ENCODE data around the gene BEGAIN. TPM values are rescaled to one million over a fixed set of nuclear protein-coding genes. Genes with fewer than 3 reads are reported as not detected.
A peak's percentile ranks its signal among the peaks of the same experiment; 100 is the strongest.

Gene BEGAIN, protein sequence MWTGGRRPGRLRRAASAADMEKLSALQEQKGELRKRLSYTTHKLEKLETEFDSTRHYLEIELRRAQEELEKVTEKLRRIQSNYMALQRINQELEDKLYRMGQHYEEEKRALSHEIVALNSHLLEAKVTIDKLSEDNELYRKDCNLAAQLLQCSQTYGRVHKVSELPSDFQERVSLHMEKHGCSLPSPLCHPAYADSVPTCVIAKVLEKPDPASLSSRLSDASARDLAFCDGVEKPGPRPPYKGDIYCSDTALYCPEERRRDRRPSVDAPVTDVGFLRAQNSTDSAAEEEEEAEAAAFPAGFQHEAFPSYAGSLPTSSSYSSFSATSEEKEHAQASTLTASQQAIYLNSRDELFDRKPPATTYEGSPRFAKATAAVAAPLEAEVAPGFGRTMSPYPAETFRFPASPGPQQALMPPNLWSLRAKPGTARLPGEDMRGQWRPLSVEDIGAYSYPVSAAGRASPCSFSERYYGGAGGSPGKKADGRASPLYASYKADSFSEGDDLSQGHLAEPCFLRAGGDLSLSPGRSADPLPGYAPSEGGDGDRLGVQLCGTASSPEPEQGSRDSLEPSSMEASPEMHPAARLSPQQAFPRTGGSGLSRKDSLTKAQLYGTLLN
- 12.3 TPM for total RNA-seq

DNA sequence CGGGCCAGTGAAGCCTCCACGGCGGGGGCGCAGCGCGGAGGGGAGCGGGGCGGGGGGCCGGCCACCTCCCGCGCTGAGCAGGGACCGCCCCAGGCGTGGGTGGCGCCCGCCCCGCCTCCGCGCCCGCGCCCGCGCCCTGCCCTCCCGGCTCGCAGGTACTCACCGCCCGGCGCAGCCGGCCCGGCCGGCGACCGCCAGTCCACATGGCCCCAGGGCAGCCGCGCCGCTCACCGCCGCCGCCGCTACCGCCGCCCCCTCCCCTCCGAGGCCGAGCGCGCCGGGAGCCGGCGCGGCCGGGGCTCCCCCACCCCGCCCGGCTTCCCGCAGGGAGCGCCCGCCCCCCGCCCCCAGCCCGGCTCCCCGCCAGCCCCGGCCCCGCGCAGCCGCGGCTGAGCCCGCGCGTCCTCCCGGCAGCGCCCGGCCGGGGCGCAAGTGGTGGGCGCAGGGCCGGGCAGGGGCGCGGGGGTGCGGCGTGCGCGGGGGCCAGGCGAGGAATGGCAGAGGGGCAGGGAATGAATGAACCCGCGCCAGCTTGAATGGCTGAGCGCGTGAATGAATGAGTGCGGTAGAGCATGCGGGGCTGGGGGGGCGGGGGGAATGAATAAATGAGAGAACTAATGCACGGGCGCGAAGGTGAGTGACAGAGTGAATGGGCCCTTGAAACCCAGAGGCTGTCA is at the start of gene BEGAIN:
BEGAIN (minus strand) TSS at position 332 of the 677 bp plus-strand sequence; CDS start at position 205, 127 bp downstream.
- intact Hi-C loops (cut with DNase I), result no loop called here
- DNase-seq (ENCODE audit: low spot score) (peak; percentile 30), ATAC-seq (no peak)

DNA sequence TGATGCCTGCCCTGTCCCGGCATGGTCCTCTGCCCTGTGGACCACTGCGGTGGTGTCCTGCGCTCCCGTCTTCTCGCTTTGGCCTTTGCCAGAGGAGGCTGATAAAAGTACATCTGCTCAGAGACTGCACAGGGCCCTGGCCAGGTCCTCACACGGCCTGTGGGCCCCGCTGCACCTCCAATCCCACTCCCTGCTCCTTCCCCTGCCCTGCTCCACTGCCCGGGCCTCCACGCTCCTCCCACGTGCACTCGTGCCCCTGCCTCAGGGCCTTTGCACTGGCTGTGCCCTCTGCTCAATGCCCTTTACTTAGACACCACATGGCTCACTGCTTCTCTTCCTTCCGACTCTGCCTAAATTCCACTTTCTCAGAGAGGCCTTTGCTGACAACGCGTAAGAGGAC is 49.3 kb upstream of the BEGAIN start:
- intact Hi-C loops (cut with DNase I), result no loop called here
- DNase-seq (ENCODE audit: low spot score) (no peak), ATAC-seq (no peak)

DNA sequence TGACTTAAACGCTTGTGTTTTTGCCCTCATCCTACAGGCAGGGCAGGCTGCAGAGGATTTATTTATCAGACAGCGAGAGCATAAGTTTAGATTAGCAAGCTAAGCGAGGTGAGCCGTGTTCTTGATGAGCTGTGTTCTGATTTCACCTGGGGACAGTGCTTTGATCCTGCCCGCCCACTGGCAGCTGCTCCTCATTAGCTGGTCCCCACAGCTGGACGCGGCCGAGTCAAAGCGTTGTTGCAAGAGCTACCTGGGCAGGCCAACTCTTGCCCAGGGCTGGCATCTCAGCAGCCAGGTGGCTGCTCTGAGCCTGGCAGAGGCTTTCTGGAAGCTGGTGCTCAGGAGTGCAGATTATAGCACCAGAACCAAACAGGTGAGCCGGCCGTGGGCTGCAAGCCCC is 46.8 kb upstream of the BEGAIN start:
- intact Hi-C loops (cut with DNase I), result no loop called here
- DNase-seq (ENCODE audit: low spot score) (no peak), ATAC-seq (no peak)

DNA sequence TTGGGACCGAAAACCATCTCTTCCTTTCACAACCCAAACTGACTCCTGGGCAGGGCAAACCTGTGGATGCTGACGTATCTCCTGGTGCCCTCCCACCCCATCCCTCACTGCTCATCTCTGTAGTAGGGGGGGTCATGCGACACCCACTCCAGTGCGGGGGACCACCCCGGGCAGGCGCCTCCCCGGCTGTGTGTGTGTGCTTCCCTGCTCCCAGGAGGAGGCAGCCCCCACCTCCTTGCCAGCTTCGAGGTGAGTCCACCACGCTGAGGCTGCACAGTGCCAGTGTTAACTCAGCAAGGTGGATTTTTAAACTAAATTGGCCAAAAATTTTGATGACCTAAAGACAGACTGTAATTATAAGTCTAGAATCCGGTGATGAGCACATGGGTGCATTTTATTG is 46.2 kb upstream of the BEGAIN start:
- no peak for DNase-seq (ENCODE audit: low spot score)
- intact Hi-C loops (cut with DNase I), result no loop called here
- no peak for ATAC-seq

DNA sequence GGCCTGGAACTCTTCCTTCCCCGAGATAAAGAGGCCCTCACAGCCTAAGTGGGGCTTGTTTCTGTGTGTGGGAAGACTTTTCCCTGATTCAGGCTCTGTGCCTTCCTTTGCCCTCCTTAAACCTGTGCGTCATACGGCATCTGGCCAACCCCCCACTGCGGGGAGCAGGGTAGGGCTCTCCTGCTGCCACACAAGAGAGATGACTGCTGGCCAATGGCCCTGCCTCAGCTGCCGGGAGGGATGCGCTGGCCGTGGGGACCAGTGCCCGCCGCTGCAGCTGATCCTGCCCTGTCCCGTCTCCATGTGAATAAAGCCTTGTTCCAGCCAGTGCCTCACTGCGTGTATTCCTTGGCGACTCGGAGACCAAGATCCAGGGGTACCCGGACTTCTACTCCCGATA is 42.5 kb upstream of the BEGAIN start:
- no peak for DNase-seq (ENCODE audit: low spot score)
- ATAC-seq, result no peak
- intact Hi-C loops (cut with DNase I), result no loop called here

DNA sequence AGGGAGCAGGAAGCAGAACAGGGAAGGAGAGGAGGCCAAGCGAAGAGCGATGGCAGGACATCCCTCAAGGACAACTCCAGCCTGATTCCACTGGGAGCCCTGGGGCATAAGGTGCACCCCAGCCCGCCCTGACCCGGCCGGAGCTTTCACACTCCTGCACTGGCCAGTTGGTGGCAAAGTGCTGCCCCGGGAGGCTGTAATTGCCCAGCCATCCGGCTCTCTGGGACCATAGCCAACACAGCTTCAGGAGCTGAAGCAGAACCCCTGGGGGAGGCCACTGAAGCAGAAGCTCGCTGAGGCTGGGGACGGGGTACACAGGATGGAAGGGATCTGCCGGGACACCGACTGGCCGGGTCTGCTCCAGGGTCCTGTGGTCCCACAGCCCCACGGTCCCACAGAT is 41.9 kb upstream of the BEGAIN start:
- no peak for ATAC-seq
- intact Hi-C loops (cut with DNase I), result no loop called here
- DNase-seq (ENCODE audit: low spot score), result no peak

DNA sequence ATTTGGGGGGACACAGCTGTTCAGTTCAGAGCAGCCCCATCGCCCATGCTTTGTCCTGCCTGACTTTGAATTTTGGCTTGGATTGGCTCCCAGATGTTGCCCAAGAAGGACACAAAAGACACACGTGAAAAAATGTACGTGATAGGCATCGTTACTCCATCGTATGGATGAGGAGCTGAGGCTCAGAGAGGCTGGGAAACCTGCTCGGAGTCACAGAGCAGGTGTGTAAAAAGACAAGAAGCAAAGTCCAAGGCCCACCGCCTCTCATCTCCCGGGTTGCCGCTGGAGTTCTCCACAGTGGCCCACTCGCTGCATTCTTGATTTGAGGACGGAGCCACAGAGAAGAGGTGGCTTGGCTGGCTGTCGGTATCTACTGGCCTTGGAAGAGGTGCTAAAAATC is 41.0 kb upstream of the BEGAIN start:
- intact Hi-C loops (cut with DNase I), result no loop called here
- DNase-seq (ENCODE audit: low spot score) (no peak), ATAC-seq (no peak)

DNA sequence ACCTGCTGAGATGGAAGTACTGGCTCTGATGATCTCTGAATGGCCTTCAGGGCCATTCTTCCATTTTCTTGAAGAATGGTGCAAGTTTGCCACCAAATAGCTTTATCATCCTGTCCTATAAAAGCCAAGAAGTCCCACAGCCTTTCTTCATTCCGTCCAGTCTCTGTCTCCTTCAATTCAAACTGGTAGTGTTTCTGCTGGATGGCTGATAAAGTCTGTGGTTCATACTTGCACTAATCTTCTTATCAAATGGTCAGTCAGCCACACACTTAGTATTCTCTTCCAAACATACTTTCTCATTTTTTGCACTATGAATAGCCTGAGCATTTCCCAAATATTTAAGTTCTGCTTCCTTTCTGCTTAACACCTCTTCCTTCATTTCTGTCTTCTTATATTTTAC is 39.4 kb upstream of the BEGAIN start:
- DNase-seq (ENCODE audit: low spot score), result no peak
- intact Hi-C loops (cut with DNase I), result no loop called here
- ATAC-seq, result no peak

DNA sequence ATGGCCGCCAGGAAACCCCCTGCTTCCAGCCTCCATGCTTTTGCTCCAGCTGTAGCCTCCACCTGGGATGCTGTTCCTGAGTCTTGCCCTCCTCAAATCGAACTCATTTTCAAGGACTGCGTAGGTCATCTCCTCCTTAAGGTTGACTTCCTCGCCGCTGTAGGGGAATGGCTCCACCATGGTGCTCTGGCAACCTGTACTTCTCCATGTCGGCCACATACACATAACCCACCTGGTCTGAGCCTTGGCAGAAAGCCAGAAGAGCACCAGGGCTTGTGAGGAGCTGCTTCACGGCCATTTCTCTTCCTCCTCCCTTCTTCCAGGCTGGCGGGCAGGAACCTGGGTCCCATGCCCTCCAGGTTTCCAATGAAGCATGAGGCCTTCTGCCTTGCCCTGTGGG is 36.7 kb upstream of the BEGAIN start:
- ATAC-seq (no peak), DNase-seq (ENCODE audit: low spot score) (peak; percentile 51)
- intact Hi-C loops (cut with DNase I), result no loop called here

DNA sequence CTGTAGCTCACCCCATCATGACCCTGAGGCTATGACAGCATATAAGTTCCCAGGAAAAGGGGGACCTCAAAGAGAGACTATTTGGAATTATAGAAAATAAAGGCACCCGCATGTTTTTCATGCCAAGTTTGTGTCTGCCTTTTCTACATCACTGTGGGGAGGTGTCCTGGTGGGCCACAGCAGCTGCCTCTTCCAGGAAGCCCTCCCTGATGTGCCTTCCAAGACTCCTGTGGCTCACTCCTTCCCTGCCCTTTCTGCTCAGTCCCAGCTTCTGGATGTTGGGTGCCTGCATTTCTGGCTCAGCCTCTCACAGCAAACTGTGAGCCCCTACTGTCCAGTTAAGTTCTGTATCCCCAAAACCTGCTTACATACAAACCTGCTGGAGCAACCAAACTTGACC is 36.3 kb upstream of the BEGAIN start:
- intact Hi-C loops (cut with DNase I), result no loop called here

DNA sequence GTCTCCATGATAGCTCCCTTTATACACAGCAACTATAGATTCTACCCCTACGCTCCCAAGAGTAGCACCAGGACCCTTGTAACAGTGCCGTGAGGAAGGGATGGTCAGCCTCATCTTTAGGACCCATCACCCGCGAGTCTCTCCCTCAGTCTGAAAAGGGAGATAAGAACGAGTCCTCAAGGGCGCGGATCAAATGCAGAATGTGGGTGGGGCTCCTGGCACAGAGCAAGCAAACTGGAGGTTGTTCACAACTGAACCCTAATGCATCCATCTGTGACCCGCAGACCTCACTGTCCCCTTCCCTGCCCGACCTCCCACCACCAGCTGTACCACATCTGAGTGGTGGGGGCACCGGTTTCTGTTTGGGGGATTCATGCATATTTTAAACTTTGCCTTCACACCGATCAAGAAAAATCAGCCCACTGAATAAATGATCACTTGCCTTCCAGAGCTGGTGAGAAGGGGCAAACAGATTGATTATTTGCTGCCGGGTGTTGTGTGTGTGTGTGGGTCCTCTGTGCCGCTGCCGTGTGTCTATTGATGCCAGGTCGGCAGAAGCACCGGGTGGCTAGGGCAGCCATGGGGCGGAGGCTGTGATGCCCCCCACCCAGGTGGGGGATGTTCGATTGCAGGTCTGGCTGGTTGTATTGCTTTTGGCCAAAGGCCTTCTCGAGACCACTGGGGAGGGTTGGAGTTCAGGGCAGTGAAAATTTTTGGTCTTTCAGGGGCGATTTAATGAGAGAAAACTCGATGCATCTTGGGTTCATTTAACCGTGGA is 35.7 kb upstream of the BEGAIN start:
- ATAC-seq, result no peak
- peak; percentile 28 for DNase-seq (ENCODE audit: low spot score)
- intact Hi-C loops (cut with DNase I), result no loop called here

More for the DNA sequence above, 36.3 kb upstream of the BEGAIN start:
- ATAC-seq, result no peak
- DNase-seq (ENCODE audit: low spot score), result no peak

DNA sequence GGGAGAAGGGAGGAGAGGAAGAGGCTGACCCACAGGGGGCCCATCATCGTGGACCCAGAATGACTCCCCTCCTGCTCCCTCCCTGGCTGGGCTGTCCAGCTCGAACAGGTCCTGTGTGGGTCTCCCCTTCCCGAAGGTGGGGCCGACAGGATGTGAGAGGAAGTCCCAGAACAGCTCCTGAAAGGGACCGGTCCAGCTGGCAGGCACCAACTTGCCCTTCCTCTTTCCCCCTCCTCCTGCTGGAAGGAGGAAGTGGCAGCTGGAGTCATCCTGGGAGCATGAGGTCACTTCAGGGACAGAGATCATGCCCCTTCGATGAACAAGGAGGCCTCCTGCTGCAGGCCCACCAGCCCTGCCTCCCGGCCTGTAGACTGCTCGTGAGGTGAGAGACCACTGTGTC is 35.0 kb upstream of the BEGAIN start:
- DNase-seq (ENCODE audit: low spot score) (peak; percentile 57), ATAC-seq (no peak)
- intact Hi-C loops (cut with DNase I), result no loop called here

DNA sequence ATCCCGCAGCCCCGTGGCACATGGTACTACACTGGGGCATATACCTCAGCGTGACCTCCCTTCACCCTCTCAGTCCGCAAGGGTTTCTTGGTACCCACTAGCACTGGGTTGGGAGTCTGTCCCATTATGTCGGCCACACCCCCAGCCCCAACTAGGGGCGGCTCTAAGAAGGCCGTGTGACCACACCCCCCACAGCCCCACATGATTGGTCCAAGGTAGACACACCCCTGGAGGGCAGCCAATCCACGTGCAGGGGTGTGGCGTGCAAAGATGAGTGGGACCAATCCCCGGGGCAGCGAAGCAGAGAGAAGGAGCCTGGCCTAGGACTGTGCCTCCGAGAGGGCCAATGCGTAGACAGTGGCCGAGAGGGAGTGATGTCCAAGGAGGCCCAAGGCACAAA is 34.6 kb upstream of the BEGAIN start:
- intact Hi-C loops (cut with DNase I), result no loop called here
- DNase-seq (ENCODE audit: low spot score), result peak; percentile 42
- ATAC-seq, result no peak

DNA sequence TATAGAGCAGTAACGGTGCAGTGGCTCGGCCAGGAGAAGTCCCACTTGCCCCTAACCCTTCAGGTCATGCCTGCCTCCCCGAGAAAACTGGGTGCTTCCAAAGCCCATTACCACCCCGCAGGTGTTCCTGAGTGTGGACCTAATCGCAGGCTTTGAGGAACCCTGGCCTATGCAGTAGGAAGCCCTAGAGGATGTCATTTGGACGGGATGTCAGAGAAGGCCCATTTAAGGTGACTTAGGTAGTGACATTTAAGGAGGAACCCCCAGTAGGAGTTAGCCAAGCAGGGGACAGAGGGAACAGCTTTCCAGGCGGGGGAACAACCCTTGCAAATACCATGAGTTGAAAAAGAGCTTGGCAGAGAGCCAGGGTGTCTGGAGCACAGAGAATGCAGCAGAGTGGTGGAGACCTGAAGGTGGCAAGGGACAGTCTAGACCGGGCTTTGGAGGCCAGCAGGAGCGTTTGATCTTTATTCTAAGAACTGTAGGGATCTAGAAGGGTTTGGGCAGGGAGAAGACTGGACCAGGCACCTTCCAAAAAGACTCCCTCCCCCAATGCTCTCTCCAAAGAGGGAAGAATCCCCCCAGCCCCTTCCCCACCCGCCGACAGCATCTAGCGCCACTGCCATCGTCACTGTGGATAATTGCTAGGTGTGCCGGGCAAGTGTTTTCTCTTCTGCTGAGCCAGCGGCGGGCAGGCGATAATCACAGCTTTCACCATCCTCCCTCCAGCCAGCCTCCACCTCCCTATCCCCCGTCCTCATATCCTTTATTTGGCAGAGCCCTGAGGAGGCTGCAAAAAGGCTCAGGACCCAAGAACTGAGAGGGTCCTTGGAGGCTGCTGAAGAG is 33.3 kb upstream of the BEGAIN start:
- intact Hi-C loops (cut with DNase I), result no loop called here
- ATAC-seq, result no peak
- peak; percentile 43 for DNase-seq (ENCODE audit: low spot score)

DNA sequence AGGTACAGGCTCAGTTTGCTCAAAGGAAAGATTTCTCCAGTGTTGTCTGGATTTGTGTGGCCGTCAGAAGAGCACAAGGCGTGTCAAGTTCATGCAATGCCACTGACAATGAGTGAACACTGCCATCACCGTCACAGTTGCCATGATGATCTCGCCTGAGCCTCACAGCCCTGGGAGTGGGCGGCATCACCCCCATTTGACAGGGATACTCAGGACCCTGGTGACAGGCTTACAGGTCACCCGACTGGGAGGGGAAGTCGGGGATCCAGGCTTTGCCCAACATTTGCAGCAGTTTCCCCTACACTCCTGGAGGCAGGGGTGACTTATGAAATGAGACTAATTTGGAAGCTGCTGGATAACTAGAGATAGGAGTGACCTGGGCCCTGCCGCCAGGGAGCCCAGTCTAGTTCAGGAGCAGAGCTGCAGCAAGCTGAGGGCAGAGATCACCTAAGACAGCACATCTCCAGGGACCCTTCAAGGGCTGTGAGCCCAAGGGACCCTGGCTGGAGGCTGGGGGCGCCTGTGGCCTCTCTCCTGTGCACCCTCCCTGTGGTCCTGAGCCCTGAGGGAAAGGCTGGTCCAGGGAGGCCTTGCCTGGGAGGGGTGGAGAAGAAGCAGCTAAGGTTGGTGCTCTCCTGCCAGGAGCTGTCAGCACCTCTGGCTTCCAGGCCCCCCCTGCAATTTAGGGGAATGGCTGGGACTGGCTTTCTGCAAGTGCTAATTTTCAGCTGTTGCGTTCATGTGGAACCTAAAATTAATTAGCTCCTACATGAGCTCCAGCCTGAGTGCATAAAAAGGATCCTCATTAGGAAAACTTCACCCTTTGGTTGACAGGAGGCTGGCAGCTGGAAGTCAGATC is 32.4 kb upstream of the BEGAIN start:
- ATAC-seq (no peak), DNase-seq (ENCODE audit: low spot score) (peak; percentile 36)
- intact Hi-C loops (cut with DNase I), result no loop called here

DNA sequence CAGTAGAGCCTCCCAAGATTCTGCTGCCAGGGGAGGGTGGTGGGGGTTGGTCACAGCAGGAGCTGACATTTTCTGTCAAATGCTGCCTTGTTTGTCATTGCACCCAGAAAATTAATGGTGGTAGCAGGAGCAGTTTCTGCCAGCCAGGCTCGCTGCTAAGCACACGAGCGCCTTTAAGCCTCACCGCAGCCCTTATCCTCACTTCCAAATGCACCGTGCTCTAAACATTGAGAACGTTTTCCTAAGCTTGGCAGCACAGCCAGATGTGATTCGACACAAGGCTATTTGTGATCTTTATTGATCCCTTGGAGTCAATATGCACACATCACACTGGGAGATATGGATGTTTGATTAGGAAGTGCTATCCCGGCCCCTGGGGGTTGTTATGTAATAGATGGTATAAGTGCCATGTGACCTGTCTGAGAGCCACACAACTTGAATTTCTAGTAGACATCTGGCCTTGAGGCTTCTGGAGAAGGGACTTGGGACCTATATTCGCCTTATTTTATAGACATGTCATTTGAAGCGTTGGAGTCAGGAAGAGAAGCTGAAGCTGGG is 31.6 kb upstream of the BEGAIN start:
- intact Hi-C loops (cut with DNase I), result no loop called here
- ATAC-seq, result no peak
- DNase-seq (ENCODE audit: low spot score), result peak; percentile 38

DNA sequence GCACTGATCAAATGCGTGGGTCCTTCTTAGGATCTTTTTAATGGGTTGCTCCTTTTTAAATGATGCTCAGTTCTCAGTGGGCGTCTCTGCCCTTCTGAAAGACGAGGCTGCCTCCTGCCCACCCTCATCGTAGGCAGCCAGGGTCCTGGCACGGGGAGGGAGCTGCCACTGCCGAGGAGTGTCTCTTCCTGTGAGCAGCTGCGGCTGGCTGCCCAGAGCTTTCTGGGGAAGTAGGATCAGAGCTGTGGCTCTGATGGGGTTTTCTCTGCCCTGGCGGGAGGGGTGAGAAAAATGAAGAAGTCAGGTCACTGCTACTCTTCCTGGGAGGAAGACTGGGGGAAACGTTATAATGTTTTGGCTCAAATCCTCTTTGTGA is 31.1 kb upstream of the BEGAIN start:
- DNase-seq (ENCODE audit: low spot score) (peak; percentile 69), ATAC-seq (peak; percentile 70)
- intact Hi-C loops (cut with DNase I), result no loop called here
